ENCODE results near the gene EXOC4.

GRCh38 chr7:133830081-133830480 is 577.2 kb downstream of the EXOC4 start:
- TF ChIP-seq UBTF (CRISPR knock-in tag; IDR thresholded peaks at IDR 0.05) (no peak), FOSL1 (CRISPR knock-in tag; IDR thresholded peaks at IDR 0.05; ENCODE audit: borderline replicate concordance) (no peak), ZBTB25 (CRISPR knock-in tag; IDR thresholded peaks at IDR 0.05) (no peak), MXI1 (IDR thresholded peaks at IDR 0.05; ENCODE audit: borderline replicate concordance, low read depth, low read length) (no peak), BCL3 (CRISPR knock-in tag; IDR thresholded peaks at IDR 0.05) (no peak), ZNF446 (CRISPR knock-in tag; IDR thresholded peaks at IDR 0.05) (no peak), CTCF (CRISPR knock-in tag; IDR thresholded peaks at IDR 0.05) (no peak), TP53 (CRISPR knock-in tag; conservative IDR thresholded peaks at IDR 0.05) (no peak), MED1 (CRISPR knock-in tag; IDR thresholded peaks at IDR 0.05) (no peak), FOXC1 (CRISPR knock-in tag; IDR thresholded peaks at IDR 0.05; ENCODE audit: borderline replicate concordance) (no peak), ATF5 (CRISPR knock-in tag; IDR thresholded peaks at IDR 0.05; ENCODE audit: low read depth) (no peak)

Data from HepG2 (cell line).